ENCODE data around the gene SLC6A1. TPM values are rescaled to one million over a fixed set of nuclear protein-coding genes. Genes with fewer than 3 reads are reported as not detected.

The SLC6A1 gene
- total and polyA plus RNA-seq, 2 of the 13 experiments (the other 11 are each of a cell fraction or from before 2014, with no cell fraction given) = not detected

DNA sequence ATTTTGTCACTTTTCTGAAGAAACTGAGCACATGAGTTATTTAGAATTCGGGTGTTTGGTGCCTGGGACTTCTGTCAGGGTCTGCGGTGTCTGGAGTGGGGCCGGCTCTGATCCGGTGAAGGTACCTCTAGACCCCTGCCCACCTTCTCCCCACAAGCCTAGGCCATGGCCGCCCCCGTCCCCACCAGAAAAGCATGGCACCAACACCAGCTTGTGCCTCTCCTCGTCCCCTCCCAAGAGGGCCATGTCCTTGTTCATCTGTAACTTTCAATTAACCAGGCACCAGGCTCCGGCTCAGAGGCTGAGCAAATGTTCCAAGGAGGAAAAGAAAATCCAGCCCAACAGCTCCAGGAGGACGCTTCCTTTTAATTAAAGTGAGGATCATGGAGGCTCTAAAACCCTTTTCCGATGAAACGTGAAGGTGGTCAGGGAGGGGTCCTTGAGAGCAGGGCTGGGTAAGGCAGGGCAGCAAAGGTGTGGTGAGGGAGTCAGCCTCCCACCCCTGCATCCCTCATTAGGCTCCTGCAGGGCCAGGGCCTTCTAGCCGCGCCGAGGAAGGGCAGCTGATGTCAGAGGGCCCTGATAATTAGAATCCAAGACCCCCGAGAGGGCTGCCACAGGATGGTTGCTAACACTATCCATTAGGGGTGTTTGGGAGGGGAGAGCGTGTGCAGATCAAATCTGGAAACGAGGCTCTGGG lies 62.3 kb downstream of the SLC6A1 start:
- Histone ChIP-seq H3K4me1 (ENCODE audit: insufficient read depth, low read length) (no peaks in the 10 kb centered on the region), H3K9me3 (ENCODE audit: low read length) (no peaks in the 10 kb centered on the region), H3K79me2 (ENCODE audit: insufficient read depth, low read length) (no peaks in the 10 kb centered on the region), H3K27me3 (ENCODE audit: control insufficient read depth in 1 of 2, insufficient read depth in 2 of 2, low read length in 2 of 2) (peaks cover 1 to 37% of the 10 kb centered on the region in 2 experiments; a peak in 4 of 5 replicates), H3K4me3 (replicated peaks in 1 of 3; ENCODE audit: insufficient read depth in 1 of 3, low read depth in 2 of 3, low read length in 3 of 3) (no peak overlapping the region), H2AFZ (ENCODE audit: low read length) (no peak overlapping the region), H3K9ac (ENCODE audit: insufficient read depth, low read depth, low read length) (no peak overlapping the region), H4K20me1 (ENCODE audit: insufficient read depth, low read length) (no peaks in the 10 kb centered on the region), H3K4me2 (ENCODE audit: low read depth, low read length) (no peak overlapping the region), H3K27ac (ENCODE audit: extremely low read length, insufficient read depth, low read length) (no peak overlapping the region), H3K36me3 (replicated peaks in 1 of 2; ENCODE audit: control insufficient read depth in 1 of 2, insufficient read depth in 2 of 2, low read length in 2 of 2) (no peaks in the 10 kb centered on the region)
- intact Hi-C loops (cut with micrococcal nuclease; ENCODE audit: unreplicated experiment) = no loop called here
- POLR2A ChIA-PET = no interaction called here
- CTCF ChIA-PET (ENCODE audit: low intra/inter-chr PET ratio, low total read pairs) = no interaction called here
- 21% methylated on average over 11 of the region's 17 CpGs for WGBS (ENCODE audit: low lambda C conversion rate)
- ATAC-seq (no peak), FAIRE-seq (no peak), DNase-seq (ENCODE audit: low spot score) (no peak)
- in situ Hi-C loops (cut with HindIII; ENCODE audit: extremely low pct_ligation_motif_present, low pct_unique_long_range_greater_than_20kb) = no loop called here
- BruUV-seq (replicated peaks) = no TSS peak
- TF ChIP-seq FOSL1 (CRISPR knock-in tag; IDR thresholded peaks at IDR 0.05; ENCODE audit: borderline replicate concordance) = no peak
- TF ChIP-seq HHEX (CRISPR knock-in tag; IDR thresholded peaks at IDR 0.05) = no peak
- TF ChIP-seq ZNF607 (CRISPR knock-in tag; IDR thresholded peaks at IDR 0.05; ENCODE audit: borderline replicate concordance) = no peak
- no peak for TF ChIP-seq ZBTB1 (CRISPR knock-in tag; IDR thresholded peaks at IDR 0.05; ENCODE audit: borderline replicate concordance)
- no peak for TF ChIP-seq ZFP82 (CRISPR knock-in tag; IDR thresholded peaks at IDR 0.05; ENCODE audit: borderline replicate concordance)
- TF ChIP-seq ZSCAN31 (CRISPR knock-in tag; IDR thresholded peaks at IDR 0.05; ENCODE audit: low read depth) = no peak
- TF ChIP-seq ZNF879 (CRISPR knock-in tag; IDR thresholded peaks at IDR 0.05) = no peak
- TF ChIP-seq XBP1 (CRISPR knock-in tag; IDR thresholded peaks at IDR 0.05) = no peak
- no peak for TF ChIP-seq CREBL2 (CRISPR knock-in tag; IDR thresholded peaks at IDR 0.05; ENCODE audit: borderline replicate concordance)
- no peak for TF ChIP-seq PRMT3 (CRISPR knock-in tag; IDR thresholded peaks at IDR 0.05; ENCODE audit: borderline replicate concordance, low read depth)
- TF ChIP-seq, protein P1, sequence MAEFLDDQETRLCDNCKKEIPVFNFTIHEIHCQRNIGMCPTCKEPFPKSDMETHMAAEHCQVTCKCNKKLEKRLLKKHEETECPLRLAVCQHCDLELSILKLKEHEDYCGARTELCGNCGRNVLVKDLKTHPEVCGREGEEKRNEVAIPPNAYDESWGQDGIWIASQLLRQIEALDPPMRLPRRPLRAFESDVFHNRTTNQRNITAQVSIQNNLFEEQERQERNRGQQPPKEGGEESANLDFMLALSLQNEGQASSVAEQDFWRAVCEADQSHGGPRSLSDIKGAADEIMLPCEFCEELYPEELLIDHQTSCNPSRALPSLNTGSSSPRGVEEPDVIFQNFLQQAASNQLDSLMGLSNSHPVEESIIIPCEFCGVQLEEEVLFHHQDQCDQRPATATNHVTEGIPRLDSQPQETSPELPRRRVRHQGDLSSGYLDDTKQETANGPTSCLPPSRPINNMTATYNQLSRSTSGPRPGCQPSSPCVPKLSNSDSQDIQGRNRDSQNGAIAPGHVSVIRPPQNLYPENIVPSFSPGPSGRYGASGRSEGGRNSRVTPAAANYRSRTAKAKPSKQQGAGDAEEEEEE (CRISPR knock-in tag; IDR thresholded peaks at IDR 0.05; ENCODE audit: borderline replicate concordance) = no peak
- no peak for TF ChIP-seq ZNF567 (CRISPR knock-in tag; IDR thresholded peaks at IDR 0.05; ENCODE audit: borderline replicate concordance)
- no peak for TF ChIP-seq ZBTB40 (IDR thresholded peaks at IDR 0.05)
- no peak for TF ChIP-seq ZBTB40 (CRISPR knock-in tag; IDR thresholded peaks at IDR 0.05)

Data from HepG2 (cell line).